ENCODE results near the gene GIMAP2. TPM values are rescaled to one million over a fixed set of nuclear protein-coding genes. Genes with fewer than 3 reads are reported as not detected.

The GIMAP2 gene
- total RNA-seq, 2 experiments from 2014 or later = 64.1 to 65.1 TPM

DNA sequence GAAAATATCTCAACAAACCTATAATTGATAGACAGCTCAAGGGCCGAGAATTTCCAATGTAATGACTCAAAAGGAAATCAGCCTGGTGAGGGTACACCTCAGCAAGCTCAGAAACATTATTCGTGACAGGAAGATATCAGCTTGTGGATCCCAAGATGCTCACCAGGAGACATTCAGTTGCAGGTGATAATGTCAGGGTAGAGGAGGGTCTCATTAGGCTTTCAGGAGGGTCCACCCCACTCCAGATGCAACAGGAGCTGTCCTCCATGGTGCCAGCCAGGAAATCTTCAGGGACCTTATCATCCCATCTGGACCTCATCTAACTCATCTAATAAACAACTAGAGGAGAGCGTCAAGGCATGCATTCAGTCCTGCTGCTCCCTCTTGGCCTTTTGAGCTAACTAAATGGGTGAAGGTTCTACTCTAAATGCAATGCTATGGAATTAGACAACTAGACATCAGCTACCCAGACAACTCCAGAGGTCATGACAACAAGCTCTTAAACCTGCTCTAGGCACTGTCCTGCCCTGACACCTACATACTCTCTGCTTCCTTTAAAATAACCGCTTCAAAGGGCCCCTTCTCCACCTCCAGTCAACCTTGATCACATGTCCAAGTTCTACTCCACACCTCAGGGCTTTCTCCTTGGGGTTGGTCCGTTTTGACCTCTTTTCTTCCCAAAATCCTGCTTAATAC is 47.4 kb downstream of the GIMAP2 start:
- peak in 2 of 14 experiments; percentile 62 for DNase-seq
- no peak overlapping the region for H3K4me3 ChIP-seq (ENCODE audit: low read length)
- H3K36me3 ChIP-seq (ENCODE audit: insufficient read depth, low read length) = peaks cover under 1% of the 10 kb centered on the region
- ChIA-PET CTCF (interaction anchor here (0.7 to 4.5 kb wide), 8 partner anchors 8 to 284 kb away, joined by 3 to 27 read pairs (median 4); partner anchors contain the start of gene GIMAP1), POLR2A (interaction anchor here (0.7 to 6.6 kb wide), 16 partner anchors 10 to 251 kb away, joined by 3 to 58 read pairs (median 3); partner anchors contain the start of genes GIMAP1 and GIMAP7)
- Mint-ChIP-seq H3K4me1 (ENCODE audit: low read depth) (peaks cover 80% of the 10 kb centered on the region), H3K27me3 (no peaks in the 10 kb centered on the region), H3K4me3 (peak overlapping the region; percentile 17), H3K36me3 (ENCODE audit: low read depth) (peaks cover 34% of the 10 kb centered on the region), H3K27ac (peak overlapping the region; percentile 87), H3K9me3 (peaks cover 8% of the 10 kb centered on the region)
- peak overlapping the region; percentile 56 to 60 for H3K27ac ChIP-seq (ENCODE audit: low read depth in 1 of 2, low read length in 2 of 2)
- peaks cover 0 to 10% of the 10 kb centered on the region in 2 experiments for H3K9me3 ChIP-seq (ENCODE audit: control insufficient read depth in 1 of 2, insufficient read depth in 1 of 2, low read length in 2 of 2)
- no peaks in the 10 kb centered on the region for H3K27me3 ChIP-seq (ENCODE audit: control insufficient read depth in 1 of 2, insufficient read depth in 2 of 2, low read length in 2 of 2)
- peak; percentile 14 for ATAC-seq (ENCODE audit: poor library complexity)
- TF ChIP-seq, protein P1, sequence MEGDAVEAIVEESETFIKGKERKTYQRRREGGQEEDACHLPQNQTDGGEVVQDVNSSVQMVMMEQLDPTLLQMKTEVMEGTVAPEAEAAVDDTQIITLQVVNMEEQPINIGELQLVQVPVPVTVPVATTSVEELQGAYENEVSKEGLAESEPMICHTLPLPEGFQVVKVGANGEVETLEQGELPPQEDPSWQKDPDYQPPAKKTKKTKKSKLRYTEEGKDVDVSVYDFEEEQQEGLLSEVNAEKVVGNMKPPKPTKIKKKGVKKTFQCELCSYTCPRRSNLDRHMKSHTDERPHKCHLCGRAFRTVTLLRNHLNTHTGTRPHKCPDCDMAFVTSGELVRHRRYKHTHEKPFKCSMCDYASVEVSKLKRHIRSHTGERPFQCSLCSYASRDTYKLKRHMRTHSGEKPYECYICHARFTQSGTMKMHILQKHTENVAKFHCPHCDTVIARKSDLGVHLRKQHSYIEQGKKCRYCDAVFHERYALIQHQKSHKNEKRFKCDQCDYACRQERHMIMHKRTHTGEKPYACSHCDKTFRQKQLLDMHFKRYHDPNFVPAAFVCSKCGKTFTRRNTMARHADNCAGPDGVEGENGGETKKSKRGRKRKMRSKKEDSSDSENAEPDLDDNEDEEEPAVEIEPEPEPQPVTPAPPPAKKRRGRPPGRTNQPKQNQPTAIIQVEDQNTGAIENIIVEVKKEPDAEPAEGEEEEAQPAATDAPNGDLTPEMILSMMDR (IDR thresholded peaks at IDR 0.05) = no peak
- intact Hi-C loops (cut with DNase I, micrococcal nuclease) = no loop called here
- peaks cover 60% of the 10 kb centered on the region for H3K4me1 ChIP-seq (ENCODE audit: insufficient read depth, low read length)

DNA sequence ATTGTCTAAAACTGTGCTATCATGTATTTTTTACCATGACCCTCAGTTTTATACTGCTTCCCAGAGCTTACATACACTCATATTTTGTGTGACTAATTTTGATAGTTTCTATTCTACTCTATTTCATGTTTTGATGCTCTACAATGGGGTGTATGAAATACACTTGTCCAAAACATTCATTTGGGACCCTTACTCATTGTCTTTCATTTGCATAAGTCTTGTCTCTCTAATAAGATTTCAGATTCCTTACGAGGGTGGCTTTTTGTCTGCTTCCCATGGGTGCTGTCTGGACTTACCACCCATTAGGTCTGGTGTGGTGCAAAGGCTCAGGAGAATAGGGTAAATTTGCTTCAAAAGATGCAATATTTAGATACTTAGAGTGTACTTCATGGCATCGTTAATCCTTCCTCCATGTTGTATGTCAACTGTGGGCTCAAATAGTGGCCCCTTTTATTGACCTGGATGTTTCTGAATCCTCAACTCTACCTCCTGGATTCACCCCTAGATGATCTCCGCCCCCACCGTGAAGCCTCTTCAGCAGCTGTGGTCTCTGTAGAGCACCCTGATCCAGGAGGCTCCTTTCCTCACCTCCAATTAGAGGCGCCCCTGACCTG is 48.1 kb downstream of the GIMAP2 start:
- peaks cover 2% of the 10 kb centered on the region for H3K9me3 Mint-ChIP-seq
- H3K27me3 ChIP-seq (ENCODE audit: control insufficient read depth in 1 of 2, insufficient read depth in 2 of 2, low read length in 2 of 2) = no peaks in the 10 kb centered on the region
- H3K36me3 ChIP-seq (ENCODE audit: insufficient read depth, low read length) = peaks cover 7% of the 10 kb centered on the region
- DNase-seq (no peak), ATAC-seq (ENCODE audit: poor library complexity) (no peak)
- CTCF ChIA-PET = interaction anchor here (0.7 to 4.5 kb wide), 6 partner anchors 9 to 285 kb away, joined by 3 to 27 read pairs (median 4); partner anchors contain the start of gene GIMAP1
- intact Hi-C loops (cut with DNase I, micrococcal nuclease) = no loop called here
- H3K9me3 ChIP-seq (ENCODE audit: control insufficient read depth in 1 of 2, insufficient read depth in 1 of 2, low read length in 2 of 2) = peaks cover 0 to 3% of the 10 kb centered on the region in 2 experiments
- no peak overlapping the region for H3K4me3 ChIP-seq (ENCODE audit: low read length)
- peak overlapping the region; percentile 96 for H3K4me3 Mint-ChIP-seq
- H3K27me3 Mint-ChIP-seq = no peaks in the 10 kb centered on the region
- H3K27ac Mint-ChIP-seq = peak overlapping the region; percentile 87
- TF ChIP-seq, protein P1 (IDR thresholded peaks at IDR 0.05) = no peak
- POLR2A ChIA-PET = interaction anchor here (0.7 to 6.6 kb wide), 9 partner anchors 10 to 252 kb away, joined by 3 to 58 read pairs (median 4); partner anchors contain the start of genes GIMAP1 and GIMAP7
- H3K4me1 ChIP-seq (ENCODE audit: insufficient read depth, low read length) = peaks cover 60% of the 10 kb centered on the region
- peaks cover 76% of the 10 kb centered on the region for H3K4me1 Mint-ChIP-seq (ENCODE audit: low read depth)
- peaks cover 34% of the 10 kb centered on the region for H3K36me3 Mint-ChIP-seq (ENCODE audit: low read depth)
- peak overlapping the region; percentile 26 to 56 for H3K27ac ChIP-seq (ENCODE audit: low read depth in 1 of 2, low read length in 2 of 2)

DNA sequence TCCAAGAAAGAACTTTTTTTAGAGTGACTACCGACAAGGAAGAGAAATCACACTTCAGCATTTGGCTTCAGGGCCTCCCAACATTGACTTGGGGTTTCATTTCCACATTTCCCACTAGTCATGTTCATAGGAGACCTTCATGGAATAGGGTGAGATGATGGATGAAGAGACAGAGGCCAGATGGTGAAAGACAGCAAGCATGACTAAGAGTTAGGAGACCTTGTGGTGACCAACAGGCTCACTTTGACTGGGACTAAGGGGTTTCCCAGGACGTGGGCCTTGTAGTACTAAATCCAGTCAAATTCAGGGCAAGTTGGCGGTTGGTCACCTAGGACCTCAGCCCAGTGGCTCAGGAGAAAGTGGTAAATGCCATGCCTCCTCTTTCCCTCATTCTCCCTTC is 48.7 kb downstream of the GIMAP2 start:
- CTCF ChIA-PET = interaction anchor here (1.0 to 1.1 kb wide), 2 partner anchors 18 to 56 kb away, joined by 3 read pairs; partner anchors contain the start of gene GIMAP1
- intact Hi-C loops (cut with DNase I, micrococcal nuclease) = no loop called here
- POLR2A ChIA-PET = no interaction called here
- Histone ChIP-seq H3K4me3 (ENCODE audit: low read length) (no peak overlapping the region), H3K36me3 (ENCODE audit: insufficient read depth, low read length) (peaks cover 13% of the 10 kb centered on the region), H3K27ac (ENCODE audit: low read depth in 1 of 2, low read length in 2 of 2) (peak overlapping the region; percentile 56 to 87), H3K9me3 (ENCODE audit: control insufficient read depth in 1 of 2, insufficient read depth in 1 of 2, low read length in 2 of 2) (no peaks in the 10 kb centered on the region), H3K4me1 (ENCODE audit: insufficient read depth, low read length) (peaks cover 60% of the 10 kb centered on the region), H3K27me3 (ENCODE audit: control insufficient read depth in 1 of 2, insufficient read depth in 2 of 2, low read length in 2 of 2) (no peaks in the 10 kb centered on the region)
- Mint-ChIP-seq H3K36me3 (ENCODE audit: low read depth) (peaks cover 35% of the 10 kb centered on the region), H3K27ac (peak overlapping the region; percentile 87), H3K4me3 (peak overlapping the region; percentile 96), H3K9me3 (no peaks in the 10 kb centered on the region), H3K27me3 (no peaks in the 10 kb centered on the region), H3K4me1 (ENCODE audit: low read depth) (peaks cover 71% of the 10 kb centered on the region)
- ATAC-seq (ENCODE audit: poor library complexity) (no peak), DNase-seq (peak in 1 of 14 experiments; percentile 46)
- TF ChIP-seq, protein P1 (IDR thresholded peaks at IDR 0.05) = no peak

Measured in CD4-positive, alpha-beta T cell (primary cell).